K562 (cell line): ENCODE results near the gene FGFBP2.

Experiments
- CREM ChIP-seq: IDR thresholded peaks from 2 replicates; pipeline ENCODE4 v1.6.1; 2014; ENCODE audit warnings: antibody characterized with exemption, low read depth
- FOXA3 ChIP-seq, 2 experiments: fragments of 450-650 bp in 1 of 2; sonication (generic) in 1 of 2; formaldehyde crosslinking; IDR thresholded peaks in 1 of 2; conservative IDR thresholded peaks in 1 of 2; 2 replicates each; pipeline versions ENCODE4 v1.4.0 to v1.8.0; 2020 to 2022; ENCODE audit warnings: mild to moderate bottlenecking in 2 of 2, missing genetic modification reagents in 1 of 2
- HDGF ChIP-seq: fragments of 450-650 bp; IDR thresholded peaks from 2 replicates; pipeline ENCODE4 v1.6.1; 2016
- IRF2 ChIP-seq: sonication (generic); formaldehyde crosslinking; IDR thresholded peaks from 2 replicates; pipeline ENCODE4 v1.8.1; 2022; ENCODE audit warnings: mild to moderate bottlenecking, missing genetic modification reagents
- MXI1 ChIP-seq: IDR thresholded peaks from 2 replicates; pipeline ENCODE4 v1.6.1; 2011; ENCODE audit warnings: low read depth, mild to moderate bottlenecking, improper control_type of control experiment, low read length
- PCBP2 ChIP-seq: fragments of 200-400 bp; formaldehyde crosslinking; IDR thresholded peaks from 2 replicates; pipeline ENCODE4 v1.6.1; 2018; ENCODE audit warnings: low read length, low read depth, mild to moderate bottlenecking, moderate library complexity; ENCODE audit not compliant: poor library complexity, severe bottlenecking
- TRIM28 ChIP-seq: fragments of 450-650 bp; IDR thresholded peaks from 2 replicates; pipeline ENCODE4 v1.6.1; 2017
- YBX1 ChIP-seq: fragments of 450-650 bp; IDR thresholded peaks from 2 replicates; pipeline ENCODE4 v1.7.1; 2016; ENCODE audit warnings: mild to moderate bottlenecking
- ZFX ChIP-seq: sonication (generic); formaldehyde crosslinking; IDR thresholded peaks from 2 replicates; pipeline ENCODE4 v1.8.0; 2022; ENCODE audit warnings: mild to moderate bottlenecking, missing genetic modification reagents, moderate library complexity
- ZNF274 ChIP-seq: IDR thresholded peaks from 2 replicates; pipeline ENCODE4 v1.6.1; 2011; ENCODE audit warnings: low read depth, mild to moderate bottlenecking, low read length, moderate library complexity, borderline replicate concordance
- TF ChIP-seq, protein P1 (sequence below), 3 experiments: IDR thresholded peaks in 2 of 3; conservative IDR thresholded peaks in 1 of 3; 2 replicates each; pipeline ENCODE4 v1.5.1; 2011 to 2012; ENCODE audit warnings: low read length in 3 of 3, mild to moderate bottlenecking in 3 of 3, control low read depth in 2 of 3, improper control_type of control experiment in 1 of 3, inconsistent platforms in 1 of 3, low read depth in 1 of 3, mixed read lengths in 1 of 3, moderate library complexity in 1 of 3; ENCODE audit not compliant: insufficient read depth in 2 of 3

DNA sequence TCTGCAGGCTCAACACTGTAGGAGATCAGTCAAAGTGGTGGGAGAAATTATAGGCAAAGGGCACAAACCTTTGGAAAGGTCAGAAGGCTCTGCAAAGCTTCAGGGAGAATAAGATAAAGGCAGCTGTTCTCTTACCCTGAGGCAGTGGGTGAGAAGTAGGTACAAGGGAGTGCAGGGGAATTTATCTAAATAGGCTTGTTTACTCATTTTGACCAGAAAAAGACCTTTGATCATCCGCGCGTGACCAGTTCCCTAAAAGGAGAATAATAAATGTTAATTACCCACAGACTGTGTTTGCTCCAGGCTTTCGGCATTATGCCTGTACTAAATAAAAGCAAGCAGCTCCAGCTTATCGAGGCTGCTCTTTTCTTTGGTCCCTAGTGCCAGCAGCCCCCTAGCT, 9.3 kb downstream of the FGFBP2 start:
- TF ChIP-seq HDGF (no peak), TRIM28 (no peak), FOXA3 (CRISPR knock-in tag; conservative IDR thresholded peaks at IDR 0.05 in 1 of 2, IDR thresholded peaks at IDR 0.05 in 1 of 2) (no peak), IRF2 (CRISPR knock-in tag) (no peak), ZNF274 (no peak), CREM (no peak), PCBP2 (no peak), MXI1 (no peak), ZFX (CRISPR knock-in tag) (no peak), YBX1 (no peak)
- TF ChIP-seq, protein P1, sequence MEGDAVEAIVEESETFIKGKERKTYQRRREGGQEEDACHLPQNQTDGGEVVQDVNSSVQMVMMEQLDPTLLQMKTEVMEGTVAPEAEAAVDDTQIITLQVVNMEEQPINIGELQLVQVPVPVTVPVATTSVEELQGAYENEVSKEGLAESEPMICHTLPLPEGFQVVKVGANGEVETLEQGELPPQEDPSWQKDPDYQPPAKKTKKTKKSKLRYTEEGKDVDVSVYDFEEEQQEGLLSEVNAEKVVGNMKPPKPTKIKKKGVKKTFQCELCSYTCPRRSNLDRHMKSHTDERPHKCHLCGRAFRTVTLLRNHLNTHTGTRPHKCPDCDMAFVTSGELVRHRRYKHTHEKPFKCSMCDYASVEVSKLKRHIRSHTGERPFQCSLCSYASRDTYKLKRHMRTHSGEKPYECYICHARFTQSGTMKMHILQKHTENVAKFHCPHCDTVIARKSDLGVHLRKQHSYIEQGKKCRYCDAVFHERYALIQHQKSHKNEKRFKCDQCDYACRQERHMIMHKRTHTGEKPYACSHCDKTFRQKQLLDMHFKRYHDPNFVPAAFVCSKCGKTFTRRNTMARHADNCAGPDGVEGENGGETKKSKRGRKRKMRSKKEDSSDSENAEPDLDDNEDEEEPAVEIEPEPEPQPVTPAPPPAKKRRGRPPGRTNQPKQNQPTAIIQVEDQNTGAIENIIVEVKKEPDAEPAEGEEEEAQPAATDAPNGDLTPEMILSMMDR (IDR thresholded peaks at IDR 0.05 in 2 of 3, conservative IDR thresholded peaks at IDR 0.05 in 1 of 3; ENCODE audit: insufficient read depth in 2 of 3, low read depth in 1 of 3, low read length in 3 of 3) = no peak
